Lower leg skin (tissue), 3 donors: Measurements from ENCODE around the gene ACKR3.

Source experiments
- POLR2A ChIP-seq, 2 donors: fragments of 450-650 bp; IDR thresholded peaks; one replicate each; pipeline ENCODE4 v1.6.1; 2016 to 2017; ENCODE audit warnings: antibody characterized with exemption in 2 of 2, mild to moderate bottlenecking in 1 of 2, moderate library complexity in 1 of 2
- TF ChIP-seq, protein P1 (sequence below), 3 donors: fragments of 450-650 bp; IDR thresholded peaks; one replicate each; pipeline ENCODE4 v1.5.1; 2016; ENCODE audit warnings: antibody characterized with exemption in 3 of 3, mild to moderate bottlenecking in 3 of 3, moderate library complexity in 2 of 3

DNA sequence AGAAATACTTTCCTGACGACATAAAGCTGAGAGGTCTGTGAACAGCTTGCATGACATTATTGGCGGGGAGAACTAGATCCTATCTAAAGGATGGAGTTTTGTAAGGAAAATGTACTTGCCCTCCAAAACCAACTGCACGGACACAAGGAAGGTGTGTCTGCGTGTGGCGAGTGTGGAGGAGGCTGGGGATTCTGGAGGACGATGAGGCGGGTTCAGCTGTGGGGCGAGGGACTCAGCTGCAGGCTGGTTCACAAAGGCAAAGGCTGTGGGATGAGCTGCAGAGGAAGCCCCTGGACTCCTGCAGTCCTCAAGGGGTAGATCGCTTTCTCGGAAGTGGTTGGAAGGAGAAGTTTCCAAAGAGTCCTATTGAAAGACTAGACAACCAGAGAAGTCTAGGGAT is 48.2 kb downstream of the ACKR3 start:
- TF ChIP-seq, protein P1, sequence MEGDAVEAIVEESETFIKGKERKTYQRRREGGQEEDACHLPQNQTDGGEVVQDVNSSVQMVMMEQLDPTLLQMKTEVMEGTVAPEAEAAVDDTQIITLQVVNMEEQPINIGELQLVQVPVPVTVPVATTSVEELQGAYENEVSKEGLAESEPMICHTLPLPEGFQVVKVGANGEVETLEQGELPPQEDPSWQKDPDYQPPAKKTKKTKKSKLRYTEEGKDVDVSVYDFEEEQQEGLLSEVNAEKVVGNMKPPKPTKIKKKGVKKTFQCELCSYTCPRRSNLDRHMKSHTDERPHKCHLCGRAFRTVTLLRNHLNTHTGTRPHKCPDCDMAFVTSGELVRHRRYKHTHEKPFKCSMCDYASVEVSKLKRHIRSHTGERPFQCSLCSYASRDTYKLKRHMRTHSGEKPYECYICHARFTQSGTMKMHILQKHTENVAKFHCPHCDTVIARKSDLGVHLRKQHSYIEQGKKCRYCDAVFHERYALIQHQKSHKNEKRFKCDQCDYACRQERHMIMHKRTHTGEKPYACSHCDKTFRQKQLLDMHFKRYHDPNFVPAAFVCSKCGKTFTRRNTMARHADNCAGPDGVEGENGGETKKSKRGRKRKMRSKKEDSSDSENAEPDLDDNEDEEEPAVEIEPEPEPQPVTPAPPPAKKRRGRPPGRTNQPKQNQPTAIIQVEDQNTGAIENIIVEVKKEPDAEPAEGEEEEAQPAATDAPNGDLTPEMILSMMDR (IDR thresholded peaks at IDR 0.05): no peak
- no peak for TF ChIP-seq POLR2A (IDR thresholded peaks at IDR 0.05)
